Measurements from ENCODE around the gene STX11. TPM values are rescaled to one million over a fixed set of nuclear protein-coding genes. Genes with fewer than 3 reads are reported as not detected.

STX11 gene
- total RNA-seq, 1 donor from 2014 or later, result 7.8 TPM

DNA sequence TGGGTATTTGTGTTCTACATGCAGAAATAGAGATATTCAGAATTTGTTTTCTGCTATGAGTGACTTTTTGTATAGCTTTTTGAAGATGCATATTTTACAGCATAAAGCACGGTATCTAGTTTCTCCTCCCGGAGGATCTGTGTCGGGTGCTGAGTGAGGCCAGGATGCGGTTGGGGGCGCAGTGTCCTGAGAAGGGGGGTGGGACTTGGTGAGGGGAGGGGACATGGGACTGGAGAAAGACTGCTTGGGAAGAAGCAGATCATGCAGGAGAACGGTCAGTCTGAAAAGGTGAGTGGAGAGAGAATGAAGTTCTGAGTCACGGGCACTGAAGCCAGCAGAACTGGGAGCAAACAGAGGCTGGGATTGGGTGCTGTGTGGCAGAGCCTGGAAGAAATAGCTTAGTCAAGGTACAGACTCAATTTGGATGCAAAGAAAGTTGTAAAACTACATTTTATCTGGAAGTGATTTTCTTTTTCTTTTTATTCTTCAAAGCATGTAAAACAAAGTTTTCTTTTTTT is 44.0 kb downstream of the STX11 start:
- intact Hi-C loops (cut with micrococcal nuclease), result no loop called here
- DNase-seq, result no peak
- no peak for ATAC-seq

DNA sequence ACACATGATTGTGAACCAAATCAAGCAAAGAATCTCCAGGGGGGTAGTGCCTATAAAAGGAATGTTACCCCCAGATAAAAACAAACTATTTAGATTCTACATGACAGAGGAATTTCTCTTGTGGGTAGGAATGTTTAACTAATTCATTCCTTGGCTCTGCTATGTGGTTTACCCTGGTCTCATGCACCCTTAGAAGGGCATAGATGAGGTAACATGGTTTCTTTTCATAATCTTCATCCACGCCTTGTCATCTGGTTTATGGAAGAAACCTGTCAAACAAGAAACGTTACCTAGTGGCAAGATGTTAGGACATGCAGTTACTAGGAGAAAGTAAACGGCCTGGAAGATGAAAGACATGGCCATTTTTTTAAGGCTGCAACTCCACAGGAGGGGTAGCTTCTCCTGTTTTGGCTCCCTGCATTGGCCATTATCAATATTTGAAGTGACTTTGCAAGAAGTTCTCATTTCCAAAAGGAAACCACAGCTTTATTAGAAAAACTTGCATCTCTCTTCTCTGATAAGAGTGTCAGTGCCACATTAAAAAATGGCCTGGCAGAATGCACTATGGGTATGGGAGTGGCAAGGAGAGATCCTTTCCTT is 45.5 kb downstream of the STX11 start:
- intact Hi-C loops (cut with micrococcal nuclease), result no loop called here

DNA sequence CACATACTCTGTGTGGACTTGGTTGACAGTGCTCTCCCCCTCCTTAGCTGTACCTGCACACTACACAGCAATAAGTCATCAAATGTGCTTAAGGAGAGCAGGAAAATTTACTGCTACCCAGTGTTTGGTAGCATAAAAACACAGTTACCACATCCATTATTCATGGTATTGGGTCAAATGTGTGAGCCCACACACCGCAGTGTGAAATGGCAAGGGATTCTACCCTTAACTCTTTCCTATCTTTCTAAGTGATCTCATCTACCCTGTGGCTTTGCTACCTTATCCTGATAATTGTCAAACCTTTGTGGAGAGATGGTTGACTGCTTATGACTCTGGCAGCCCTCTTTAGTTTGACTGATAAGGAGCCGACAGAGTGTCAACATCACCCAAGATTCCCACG is 47.6 kb downstream of the STX11 start:
- DNase-seq (no peak), ATAC-seq (no peak)
- intact Hi-C loops (cut with micrococcal nuclease), result no loop called here

More for the DNA sequence above, 45.5 kb downstream of the STX11 start:
- ATAC-seq (no peak), DNase-seq (no peak)

DNA sequence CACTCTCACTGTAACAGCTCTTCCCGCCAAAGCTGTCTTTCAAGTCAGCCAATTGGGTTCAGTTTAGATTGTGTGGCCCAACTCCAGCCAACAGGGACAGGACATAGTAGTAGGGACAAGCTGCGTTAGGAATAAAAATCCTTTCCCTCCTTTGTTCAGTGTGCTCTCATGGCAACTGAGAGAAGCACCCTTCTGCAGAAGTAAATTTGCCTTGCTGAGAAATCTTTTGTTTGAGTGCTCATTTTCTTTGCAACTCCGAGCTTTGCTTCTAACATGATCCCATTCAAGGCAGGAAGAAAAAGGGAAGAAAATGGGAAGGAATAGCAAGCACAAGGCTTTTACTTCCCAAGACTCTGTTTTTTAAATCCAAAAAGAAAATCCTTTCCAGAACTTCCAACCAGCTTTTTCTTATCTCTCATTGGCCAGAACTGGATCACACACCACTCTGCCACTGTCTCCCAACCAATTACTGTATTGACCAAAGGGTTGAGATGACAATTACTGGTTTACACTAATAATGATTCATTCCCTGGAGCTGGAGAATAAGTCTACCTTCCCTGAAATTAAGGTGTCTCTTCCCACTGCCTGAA is 52.7 kb downstream of the STX11 start:
- intact Hi-C loops (cut with micrococcal nuclease), result no loop called here

DNA sequence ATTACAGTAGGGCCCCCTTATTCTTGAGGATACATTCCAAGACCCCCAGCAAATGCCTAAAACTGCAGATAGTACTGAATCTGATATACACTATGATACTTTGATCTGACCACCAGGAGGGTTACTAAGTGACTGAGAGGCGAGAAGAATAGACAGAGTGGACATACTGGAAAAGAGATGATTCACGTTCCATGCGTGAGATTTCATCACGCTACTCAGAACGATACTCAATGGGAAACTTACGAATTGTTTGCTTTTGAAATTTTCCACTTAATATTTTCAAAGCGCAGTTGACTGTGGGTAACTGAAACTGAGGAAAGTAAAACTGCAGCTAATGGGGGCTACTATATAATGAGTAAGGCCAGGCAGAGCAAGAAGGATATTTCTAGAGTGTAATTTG is 60.8 kb downstream of the STX11 start:
- intact Hi-C loops (cut with micrococcal nuclease), result loop anchor here (10.0 kb wide), 1 partner anchor 54 kb away; no protein-coding TSS in a partner anchor
- DNase-seq (no peak), ATAC-seq (no peak)

More for the DNA sequence above, 52.7 kb downstream of the STX11 start:
- DNase-seq (no peak), ATAC-seq (no peak)

DNA sequence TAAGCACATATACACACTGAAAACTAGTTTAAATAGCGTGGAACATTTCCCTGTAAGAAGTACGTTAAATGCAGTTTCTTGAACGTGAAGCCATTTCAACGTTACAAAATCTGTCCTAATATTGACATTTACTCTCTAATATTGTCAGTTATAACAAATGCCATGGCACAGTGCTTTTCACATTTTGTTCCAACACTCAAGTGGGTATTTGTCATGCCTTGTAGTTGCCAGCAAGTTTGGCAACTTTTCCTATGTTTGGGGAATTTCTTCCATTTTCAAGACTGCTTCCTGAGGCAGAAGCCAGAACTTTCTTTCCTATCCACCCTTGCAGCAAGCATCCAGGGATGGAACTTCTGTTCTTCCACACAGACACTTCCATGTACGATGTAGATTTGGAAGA is 63.0 kb downstream of the STX11 start:
- intact Hi-C loops (cut with micrococcal nuclease), result loop anchor here (10.0 kb wide), 1 partner anchor 51 kb away; no protein-coding TSS in a partner anchor
- ATAC-seq (no peak), DNase-seq (no peak)

DNA sequence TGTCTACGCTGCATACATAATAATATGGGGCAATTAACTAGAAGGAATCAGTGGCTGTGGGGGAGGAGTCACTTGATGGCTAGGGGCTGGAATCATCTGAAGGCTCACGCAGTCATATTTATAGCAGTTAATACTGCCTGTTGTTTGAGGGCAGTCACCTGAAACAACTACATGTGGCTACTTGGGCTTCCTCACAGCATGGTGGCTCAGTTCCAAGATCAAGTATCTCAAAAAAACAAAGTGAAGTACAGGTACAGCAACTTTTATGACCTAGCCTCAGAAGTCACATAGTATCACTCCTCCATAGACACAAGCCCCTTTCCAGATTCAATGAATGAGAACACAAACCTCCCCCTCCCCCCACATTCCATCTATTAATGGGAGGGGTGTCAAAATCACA is 63.7 kb downstream of the STX11 start:
- intact Hi-C loops (cut with micrococcal nuclease), result loop anchor here (10.0 kb wide), 1 partner anchor 51 kb away; no protein-coding TSS in a partner anchor
- ATAC-seq, result no peak
- DNase-seq, result no peak

DNA sequence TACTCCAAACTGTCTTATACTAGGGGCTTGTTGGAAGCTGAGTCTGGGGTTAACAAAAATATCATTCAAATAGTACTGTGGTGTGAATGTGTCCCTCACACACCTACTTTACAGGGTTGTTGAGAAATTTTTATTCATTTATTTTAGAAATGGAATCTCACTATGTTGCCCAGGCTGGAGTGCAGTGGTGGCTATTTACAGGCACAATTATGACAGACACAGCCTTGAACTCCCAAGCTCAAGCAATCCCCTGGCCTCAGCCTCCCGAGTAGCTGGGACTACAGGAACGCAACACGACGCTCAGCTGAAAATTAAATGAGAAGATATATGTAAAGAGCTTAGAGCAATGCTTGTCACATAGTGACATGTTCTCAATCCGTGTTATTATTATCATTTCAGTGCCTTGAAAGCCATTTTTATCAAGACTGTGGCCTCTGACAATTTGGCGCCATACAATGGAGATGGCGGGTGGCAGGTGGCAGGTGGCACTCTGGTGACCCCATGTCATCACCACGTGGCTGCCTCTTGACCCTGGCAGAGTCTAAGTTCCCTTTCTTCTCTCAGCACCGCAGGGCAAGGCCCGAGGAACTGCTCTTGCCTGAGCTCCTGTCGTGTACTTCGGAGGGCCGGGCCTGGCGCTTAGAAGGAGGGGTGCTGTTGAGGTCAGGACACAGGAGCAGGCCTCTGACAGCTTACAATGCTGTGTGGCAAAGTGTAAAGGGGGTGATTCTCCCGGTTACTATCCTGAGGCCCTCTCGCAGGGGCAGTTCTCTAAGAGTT is 64.5 kb downstream of the STX11 start:
- DNase-seq, result peak; percentile 30
- no peak for ATAC-seq
- intact Hi-C loops (cut with micrococcal nuclease), result loop anchor here (10.0 kb wide), 1 partner anchor 50 kb away; no protein-coding TSS in a partner anchor

DNA sequence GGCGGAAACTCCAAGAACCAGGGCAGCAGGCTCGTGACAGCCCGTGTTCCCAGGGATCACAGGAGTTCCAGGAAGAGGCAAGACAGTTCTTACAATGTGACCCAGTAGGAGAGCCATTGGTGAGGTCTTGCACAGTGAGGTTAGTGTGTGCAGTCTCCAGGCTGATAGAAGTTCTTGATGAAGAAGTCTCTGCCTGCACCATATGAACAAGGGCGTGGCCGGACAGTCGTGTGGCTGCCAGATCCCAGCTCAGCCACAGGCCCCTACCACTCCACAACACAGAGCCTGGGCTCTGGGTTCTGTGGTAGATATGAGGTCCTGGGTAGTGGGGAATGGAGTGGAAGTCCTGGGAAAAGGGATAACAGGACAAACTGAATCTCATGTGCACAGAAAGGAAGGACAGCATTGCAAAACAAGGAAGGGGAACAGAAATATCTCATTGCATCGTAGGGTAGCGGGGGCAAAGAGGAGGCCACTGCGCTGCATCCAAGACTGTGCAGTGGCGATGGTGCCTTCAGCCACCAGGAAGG is 65.2 kb downstream of the STX11 start:
- intact Hi-C loops (cut with micrococcal nuclease), result loop anchor here (10.0 kb wide), 1 partner anchor 49 kb away; no protein-coding TSS in a partner anchor
- DNase-seq (peak; percentile 49), ATAC-seq (peak; percentile 22)

DNA sequence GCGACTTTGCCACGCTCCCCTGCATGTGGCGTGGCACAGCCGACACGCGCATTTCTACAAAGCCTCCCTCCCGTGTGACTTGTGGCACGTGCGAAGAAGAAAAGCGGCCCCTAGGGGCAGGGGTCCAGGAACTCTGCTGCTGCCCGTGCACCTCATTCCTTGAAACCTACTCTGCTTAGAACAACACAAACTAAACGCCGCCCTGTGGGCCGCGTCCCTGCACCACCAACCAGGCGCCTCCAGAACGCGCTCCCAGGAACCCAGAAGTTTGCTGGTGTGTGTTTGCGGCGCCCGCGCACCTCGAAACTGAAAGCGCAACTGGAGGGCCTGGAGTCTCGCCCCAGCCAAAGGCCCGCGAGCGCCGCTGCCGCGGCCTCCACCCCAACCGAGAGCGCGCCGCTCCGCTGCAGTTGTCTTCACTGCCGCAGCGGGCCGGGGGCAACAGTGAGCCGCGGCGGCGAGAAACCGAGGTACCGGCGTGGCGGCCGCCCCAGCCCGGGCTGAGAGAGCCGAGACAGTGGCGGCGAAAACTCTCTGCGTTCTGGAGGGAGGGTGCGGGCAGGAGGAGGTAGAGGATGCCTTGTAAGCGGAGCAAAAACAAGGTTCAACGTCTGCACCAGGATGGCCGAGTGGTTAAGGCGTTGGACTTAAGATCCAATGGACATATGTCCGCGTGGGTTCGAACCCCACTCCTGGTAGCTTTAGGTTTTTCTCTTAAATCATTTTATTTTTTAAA is 65.8 kb downstream of the STX11 start:
- intact Hi-C loops (cut with micrococcal nuclease), result loop anchor here (10.0 kb wide), 1 partner anchor 49 kb away; no protein-coding TSS in a partner anchor
- DNase-seq, result peak; percentile 94
- peak; percentile 95 for ATAC-seq

DNA sequence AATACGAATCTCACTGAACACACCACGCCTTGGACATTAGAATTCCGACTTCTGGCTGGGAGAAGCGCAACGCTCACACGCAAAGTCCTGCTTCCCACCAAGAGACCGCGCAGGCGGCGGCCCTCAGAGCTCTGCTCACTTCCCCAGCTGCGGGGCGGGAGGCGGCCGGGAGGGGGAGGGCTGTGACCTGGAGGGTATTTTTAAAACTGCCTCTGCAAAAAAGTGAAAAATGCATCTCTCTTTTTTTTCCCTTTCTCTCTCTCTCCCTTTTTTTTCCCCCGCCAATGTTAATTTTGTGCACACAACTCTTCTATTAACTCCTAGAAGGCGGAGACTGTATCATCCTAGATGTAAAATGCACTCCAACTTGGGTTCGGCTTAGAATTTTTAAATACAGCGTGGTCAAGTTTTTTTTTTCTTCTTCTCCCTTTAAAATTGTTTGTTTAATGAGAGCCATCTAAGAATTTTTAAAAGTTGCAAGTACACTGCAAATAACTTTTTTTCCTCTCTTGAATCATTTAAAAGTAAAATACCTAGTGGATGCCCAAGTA is 66.4 kb downstream of the STX11 start:
- DNase-seq (peak; percentile 85), ATAC-seq (peak; percentile 79)
- intact Hi-C loops (cut with micrococcal nuclease), result loop anchor here (10.0 kb wide), 1 partner anchor 48 kb away; no protein-coding TSS in a partner anchor

DNA sequence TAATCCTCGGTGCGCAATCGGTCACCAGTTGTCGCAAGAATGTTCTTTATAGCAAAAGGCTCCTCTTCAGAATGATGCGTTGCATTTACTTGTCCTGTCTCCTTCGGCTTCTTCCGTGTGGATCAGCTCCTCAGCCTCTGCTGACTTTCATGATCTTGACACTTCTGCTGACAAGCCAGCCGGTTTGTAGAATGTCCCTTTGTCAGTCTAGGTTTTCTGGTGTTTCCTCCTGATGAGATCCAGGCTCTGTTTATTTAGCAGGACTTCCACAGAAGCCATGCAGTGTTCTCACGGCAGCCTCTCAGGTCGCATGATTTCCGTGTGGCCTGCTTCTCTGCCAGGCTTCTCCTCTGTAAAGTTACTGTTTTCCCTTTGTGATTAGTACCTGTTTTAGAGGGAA is 66.9 kb downstream of the STX11 start:
- DNase-seq (no peak), ATAC-seq (no peak)
- intact Hi-C loops (cut with micrococcal nuclease), result loop anchor here (10.0 kb wide), 1 partner anchor 48 kb away; no protein-coding TSS in a partner anchor

DNA sequence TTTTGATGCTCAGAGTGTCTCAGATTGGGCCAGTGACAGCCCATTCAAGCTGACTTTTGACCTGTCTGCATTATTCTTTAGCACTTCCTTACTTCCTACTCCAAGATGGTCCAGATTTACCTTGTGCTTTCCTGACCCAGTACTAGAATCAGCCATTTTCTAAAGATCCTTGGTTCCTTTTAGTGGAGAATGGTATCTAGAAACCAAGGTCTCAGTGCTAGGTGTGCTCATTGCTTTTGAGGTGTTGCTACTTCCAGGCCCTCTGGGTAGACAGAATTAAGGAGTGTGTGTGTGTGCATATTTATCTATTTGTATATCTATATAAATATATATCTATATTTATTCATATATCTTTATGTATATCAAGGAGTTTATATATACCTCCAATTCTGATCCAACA is 67.5 kb downstream of the STX11 start:
- no peak for DNase-seq
- no peak for ATAC-seq
- intact Hi-C loops (cut with micrococcal nuclease), result loop anchor here (2.0 to 10.0 kb wide), 2 partner anchors 47 to 113 kb away; no protein-coding TSS in a partner anchor

DNA sequence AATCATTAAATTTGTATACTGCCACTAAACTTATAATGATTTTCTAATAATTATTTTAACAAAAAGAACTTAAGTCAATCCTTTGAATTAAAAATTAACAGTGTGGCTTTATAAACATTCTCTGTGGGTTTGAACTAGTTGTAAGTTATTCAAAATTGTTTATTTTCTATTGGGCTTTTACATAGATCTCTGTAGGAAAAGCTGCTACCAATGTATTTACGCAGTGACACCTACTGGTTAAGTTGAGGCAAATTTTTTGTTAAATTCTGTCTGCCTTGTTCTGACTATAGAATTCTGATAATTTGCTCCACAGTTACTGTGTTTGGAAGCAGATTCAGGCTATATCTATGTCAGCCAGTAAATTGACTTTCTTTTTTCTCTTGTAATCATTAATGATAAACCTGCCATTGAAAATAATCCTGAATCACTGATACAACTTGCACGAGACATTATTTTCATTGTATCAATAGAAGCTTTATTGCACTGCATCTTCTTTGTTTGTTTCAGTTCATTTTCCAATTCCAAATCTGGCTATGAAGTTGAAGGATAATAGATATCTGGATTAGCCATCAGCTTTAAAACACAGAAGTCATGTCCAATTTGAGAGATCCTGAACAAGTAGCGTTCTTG is 68.9 kb downstream of the STX11 start:
- DNase-seq, result no peak
- intact Hi-C loops (cut with micrococcal nuclease), result loop anchor here (2.0 to 10.0 kb wide), 2 partner anchors 46 to 114 kb away; no protein-coding TSS in a partner anchor

DNA sequence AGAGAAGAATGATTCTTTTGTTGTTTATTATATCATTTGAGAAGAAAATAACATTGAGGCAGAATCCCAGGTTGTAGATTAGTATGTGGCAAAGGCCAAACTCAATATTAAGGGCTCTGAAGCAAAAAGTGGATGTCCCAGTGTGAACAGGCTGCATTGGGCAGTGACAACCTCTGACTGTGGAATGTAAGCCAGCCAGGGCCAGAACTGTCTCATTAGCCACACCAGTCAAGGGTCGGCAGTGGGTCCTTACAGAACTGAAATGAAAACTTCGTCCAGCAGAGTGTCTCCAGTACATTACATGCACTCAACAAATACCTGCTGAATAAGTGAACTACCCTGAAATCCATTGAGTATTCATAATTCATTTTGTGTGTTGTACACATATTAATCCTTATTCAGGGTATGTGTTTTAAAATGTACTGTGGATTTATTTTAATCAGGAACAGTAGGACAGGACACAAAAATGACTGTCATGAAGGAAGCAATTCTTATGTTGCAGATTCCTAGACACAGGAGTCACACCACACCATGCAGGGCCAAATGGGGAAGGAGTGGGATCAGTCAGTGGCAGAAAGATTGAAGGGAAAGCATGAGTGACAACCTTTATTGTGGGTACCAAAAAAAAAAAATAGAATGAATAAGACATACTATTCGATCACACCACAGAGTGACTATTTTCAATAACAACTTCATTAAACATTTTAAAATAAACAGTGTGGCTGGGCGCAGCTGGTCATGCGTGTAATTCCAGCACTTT is 69.9 kb downstream of the STX11 start:
- intact Hi-C loops (cut with micrococcal nuclease), result no loop called here
- no peak for DNase-seq

More for the DNA sequence above, 68.9 kb downstream of the STX11 start:
- ATAC-seq, result no peak

DNA sequence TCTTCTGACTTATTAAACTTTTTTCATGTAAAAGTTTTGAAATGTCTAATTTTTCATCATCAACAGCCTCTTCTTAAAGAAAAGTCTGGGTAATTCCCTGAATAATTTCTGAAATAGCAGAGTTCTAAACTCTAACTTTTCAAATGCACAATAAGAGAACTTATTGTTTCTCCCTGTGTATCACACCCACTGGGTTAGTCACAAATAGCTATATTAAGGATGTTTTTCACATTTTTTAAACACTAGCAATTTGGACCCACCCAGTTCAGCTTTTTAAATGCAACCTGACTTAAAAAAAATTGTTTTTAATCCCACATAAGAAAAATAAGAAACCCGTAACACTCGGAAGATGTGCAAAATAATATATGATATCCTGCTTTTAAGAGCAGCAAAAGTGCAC is 73.4 kb downstream of the STX11 start:
- intact Hi-C loops (cut with micrococcal nuclease), result no loop called here
- DNase-seq, result no peak
- no peak for ATAC-seq

More for the DNA sequence above, 69.9 kb downstream of the STX11 start:
- ATAC-seq, result no peak

DNA sequence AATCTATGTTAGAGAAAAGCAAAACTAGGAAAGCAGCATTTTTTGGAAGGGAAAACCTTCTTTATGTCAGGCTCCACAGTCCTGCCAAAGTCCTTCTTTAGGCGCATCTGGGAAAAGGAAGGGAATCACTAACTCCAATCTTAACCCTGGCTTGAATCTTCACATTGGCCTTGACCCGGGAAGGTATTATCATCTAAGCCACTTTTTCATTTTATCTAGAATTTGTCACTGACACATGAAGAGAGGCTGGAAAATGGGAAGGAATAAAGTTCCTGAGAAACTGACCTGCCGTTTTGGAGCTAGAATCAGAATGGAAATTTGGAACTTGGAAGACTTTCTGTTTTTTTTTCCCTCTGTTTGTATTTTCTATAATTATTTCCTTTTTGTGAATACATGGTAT is 81.4 kb downstream of the STX11 start:
- no peak for ATAC-seq
- DNase-seq, result no peak
- intact Hi-C loops (cut with micrococcal nuclease), result no loop called here
